HS-27A (cell line): Measurements from ENCODE around the gene MPV17L.
"Not testable (repeated sequence)": the region's sequence is repeated elsewhere in the genome, so short reads cannot be mapped to it uniquely, and the experiment has no call there.

Source experiments
- DNase-seq: peaks from one replicate; pipeline ENCODE4 v3.0.0-alpha.2; 2012; ENCODE audit warnings: low read depth, missing footprints

Gene MPV17L

DNA sequence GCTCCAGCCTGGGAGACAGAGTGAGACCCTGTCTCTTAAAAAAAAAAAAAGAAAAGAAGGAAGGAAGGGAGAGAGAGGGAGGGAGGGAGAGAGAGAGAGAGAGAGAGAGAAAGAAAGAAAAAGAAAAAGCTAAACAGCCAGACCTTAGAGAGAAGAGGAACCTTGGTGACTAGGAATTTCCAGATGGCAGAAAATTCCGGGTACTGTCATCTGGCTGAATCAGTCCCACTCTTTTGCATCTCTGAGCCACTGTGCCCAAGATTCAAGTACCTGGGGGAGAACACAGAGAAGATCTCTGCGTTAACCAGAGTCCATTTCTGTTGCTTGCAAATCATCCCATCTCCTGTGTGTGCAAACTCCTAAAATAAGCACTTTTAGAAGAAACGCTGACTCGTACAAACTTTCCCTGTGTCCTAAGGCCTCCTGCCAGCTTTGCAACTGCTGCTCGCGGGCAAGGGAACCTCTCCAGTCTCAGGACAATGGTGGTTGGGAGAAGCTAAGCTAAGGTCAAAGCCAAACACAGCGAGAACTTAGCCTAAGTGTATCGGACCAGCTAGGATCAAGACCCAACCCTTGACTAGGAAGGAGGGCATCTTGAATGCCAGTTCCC, 56.8 kb downstream of the MPV17L start:
- DNase-seq, result no peak

DNA sequence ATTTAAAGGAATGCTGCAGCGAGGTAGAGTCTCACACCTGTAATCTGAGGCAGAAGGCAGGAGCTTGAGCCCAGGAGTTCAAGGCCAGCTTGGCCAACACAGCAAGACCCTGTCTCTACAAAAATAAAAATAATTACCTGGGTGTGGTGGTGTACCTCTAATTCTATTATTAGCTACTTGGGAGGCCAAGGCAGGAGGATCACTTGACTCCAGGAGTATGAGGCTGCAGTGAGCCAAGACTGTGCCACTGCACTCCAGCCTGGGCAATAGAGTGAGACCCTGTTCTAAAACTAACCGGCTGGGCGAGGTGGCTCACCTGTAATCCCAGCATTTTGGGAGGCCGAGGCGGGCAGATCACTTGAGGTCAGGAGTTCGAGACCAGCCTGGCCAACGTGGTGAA, 57.7 kb downstream of the MPV17L start:
- not testable (repeated sequence) for DNase-seq

DNA sequence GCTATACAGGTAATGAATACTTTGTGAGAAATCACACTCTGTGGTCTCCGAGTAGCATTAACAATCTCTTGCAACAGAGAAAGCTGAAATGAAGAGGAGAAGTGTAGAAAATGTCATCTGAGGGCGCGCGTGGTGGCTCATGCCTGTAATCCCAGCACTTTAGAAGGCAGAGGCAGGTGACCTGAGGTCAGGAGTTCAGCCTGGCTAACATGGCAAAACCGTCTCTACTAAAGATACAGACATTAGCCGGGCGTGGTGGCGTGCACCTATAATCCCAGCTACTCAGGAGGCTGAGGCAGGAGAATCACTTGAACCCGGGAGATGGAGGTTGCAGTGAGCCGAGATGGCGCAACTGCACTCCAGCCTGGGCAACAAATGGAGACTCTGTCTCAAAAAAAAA, 59.4 kb downstream of the MPV17L start:
- not testable (repeated sequence) for DNase-seq

DNA sequence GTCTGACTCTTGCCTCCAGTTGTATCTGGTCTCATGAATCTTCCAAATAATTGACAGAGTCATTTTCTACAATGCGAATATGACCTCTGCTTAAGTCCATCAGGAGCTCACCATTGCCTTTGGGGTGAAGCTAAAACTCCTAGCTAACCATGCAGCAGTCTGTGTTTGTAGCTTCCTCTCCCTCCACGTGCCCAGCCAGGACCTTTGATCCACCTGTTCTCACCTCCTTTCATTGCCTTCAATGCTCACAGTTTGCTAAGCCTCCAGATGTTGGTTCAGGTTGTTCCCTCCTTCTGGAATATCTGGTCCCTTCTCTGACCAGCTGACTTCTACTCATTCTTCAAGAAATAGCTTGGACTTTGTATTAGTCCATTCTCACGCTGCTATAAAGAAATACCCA, 61.8 kb downstream of the MPV17L start:
- DNase-seq, result no peak

DNA sequence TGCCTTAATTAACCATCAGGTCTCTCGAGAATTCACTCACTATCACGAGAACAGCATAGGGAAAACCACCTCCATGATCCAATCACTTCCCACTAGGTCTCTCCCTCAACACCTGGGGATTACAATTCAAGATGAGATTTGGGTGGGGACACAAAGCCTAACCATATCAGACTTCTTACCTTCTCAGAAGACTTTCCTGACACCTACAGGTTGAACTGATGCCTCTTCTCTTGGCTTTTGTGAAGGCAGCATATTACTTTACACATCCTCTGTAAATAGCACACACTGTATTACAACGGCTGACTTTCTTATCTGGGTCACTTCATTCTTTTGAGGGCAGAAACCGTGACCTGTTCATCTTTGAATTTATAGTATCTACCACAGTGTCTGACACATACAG, 62.4 kb downstream of the MPV17L start:
- DNase-seq, result no peak

DNA sequence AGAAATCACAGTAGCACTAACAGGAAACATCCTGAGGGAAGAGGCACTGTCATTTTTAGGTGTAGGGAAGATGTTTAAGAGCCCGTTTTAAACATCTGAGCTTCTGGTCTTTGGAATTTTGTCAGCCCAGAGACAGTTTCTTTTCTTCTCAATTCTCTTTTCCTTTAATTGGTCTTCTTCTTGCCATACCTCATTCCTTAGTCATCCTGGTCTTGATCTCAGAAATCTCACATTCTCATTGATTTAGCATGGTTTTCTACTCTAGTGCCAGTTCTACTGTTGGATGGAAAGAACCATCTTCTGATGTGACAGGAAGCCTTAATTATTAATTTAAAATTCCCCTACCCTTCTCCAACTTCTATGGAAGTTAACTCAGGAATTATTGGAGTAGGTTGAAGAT, 64.2 kb downstream of the MPV17L start:
- no peak for DNase-seq

DNA sequence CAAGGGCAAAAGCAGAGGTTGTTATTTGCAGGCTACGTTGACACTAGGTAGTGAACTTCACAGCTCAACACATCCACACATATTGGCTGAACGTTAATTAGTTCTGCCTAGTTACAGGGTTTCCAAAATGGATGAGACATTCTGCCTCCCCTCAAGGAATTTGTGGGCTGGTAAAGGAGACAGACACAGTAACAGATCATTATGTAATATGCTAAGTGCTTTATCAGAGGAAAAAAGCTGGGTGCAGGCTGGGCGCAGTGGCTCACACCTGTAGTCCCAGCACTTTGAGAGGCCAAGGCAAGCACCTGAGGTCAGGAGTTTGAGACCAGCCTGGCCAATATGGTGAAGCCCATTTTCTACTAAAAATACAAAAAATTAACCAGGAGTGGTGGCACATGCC, 65.0 kb downstream of the MPV17L start:
- DNase-seq, result no peak

DNA sequence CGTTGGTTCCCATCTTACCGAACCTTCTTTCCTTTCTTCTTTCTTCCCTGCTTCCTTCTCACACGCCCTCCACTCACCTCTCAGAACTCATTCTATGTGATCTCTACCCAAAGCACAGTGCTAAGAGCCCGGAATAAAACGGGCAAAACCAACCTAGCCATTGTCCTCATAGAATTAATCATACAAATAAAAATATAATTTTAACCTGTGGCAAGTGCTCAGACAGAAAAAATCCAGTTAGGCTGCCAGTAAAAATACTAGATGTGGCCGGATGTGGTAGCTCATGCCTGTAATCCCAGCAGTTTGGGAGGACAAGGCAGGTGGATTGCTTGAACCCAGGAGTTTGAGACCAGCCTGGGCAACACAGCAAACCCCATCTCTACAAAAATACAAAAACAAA, 65.8 kb downstream of the MPV17L start:
- no peak for DNase-seq
